Left lung (tissue), 10 donors: ENCODE measurements around the gene CD300LG. TPM values are rescaled to one million over a fixed set of nuclear protein-coding genes. Genes with fewer than 3 reads are reported as not detected.
"Not testable (repeated sequence)": the region's sequence is repeated elsewhere in the genome, so short reads cannot be mapped to it uniquely, and the experiment has no call there.

Experiments
- ATAC-seq: fragments of 200-7000 bp; cut with Tn5 transposase; one replicate; pipeline ENCODE4 v1.9.1; 2020; ENCODE audit warnings: moderate library complexity
- DNase-seq, 4 donors: peaks; one replicate each; pipeline ENCODE4 v3.0.0-alpha.2; 2013 to 2020
- H3K27ac ChIP-seq, 2 donors: fragments of 200-600 bp; sonication (generic) in 1 of 2; one replicate each; pipeline versions ENCODE4 v1.5.0 to v1.8.0; 2020 to 2021
- H3K27me3 ChIP-seq, 2 donors: fragments of 200-600 bp; sonication (generic) in 1 of 2; one replicate each; pipeline versions ENCODE4 v1.5.0 to v1.8.0; 2020 to 2021
- H3K36me3 ChIP-seq, 2 donors: fragments of 200-600 bp; sonication (generic) in 1 of 2; one replicate each; pipeline versions ENCODE4 v1.5.0 to v1.8.0; 2020 to 2021
- H3K4me1 ChIP-seq, 2 donors: fragments of 200-600 bp; one replicate each; pipeline ENCODE4 v1.8.0; 2021
- H3K4me3 ChIP-seq, 2 donors: fragments of 200-600 bp; sonication (generic) in 1 of 2; one replicate each; pipeline versions ENCODE4 v1.5.0 to v1.8.0; 2020 to 2021; ENCODE audit warnings: mild to moderate bottlenecking in 1 of 2
- H3K9me3 ChIP-seq, 2 donors: fragments of 200-600 bp; sonication (generic) in 1 of 2; one replicate each; pipeline versions ENCODE4 v1.5.0 to v1.8.0; 2020 to 2021
- intact Hi-C, 2 donors: fragments of 100-400 bp; cut with DNase I; formaldehyde crosslinking; loops; one replicate each; pipeline versions ENCODE4 v1.11.2 to v1.14.2; 2022
- polyA plus RNA-seq, 6 donors: library from polyadenylated mRNA; unstranded; fragments of 120-200 nt; gene quantifications; one replicate each; pipeline ENCODE4 v1.2.1, GENCODE V29; 2013; ENCODE audit not compliant: insufficient read length in 6 of 6
- total RNA-seq, 2 donors: library from RNA; stranded (reverse); fragmentation: NEBNext Ultra II Directional; extraction: Animal tissue kit (Norgen Biotek cat#: 25700); gene quantifications; one replicate each; pipeline ENCODE4 v1.2.1, GENCODE V29; 2021
- TF ChIP-seq, protein P1 (sequence below), 2 donors: fragments of 200-600 bp; sonication (generic) in 1 of 2; IDR thresholded peaks; one replicate each; pipeline versions ENCODE4 v1.5.0 to v1.8.0; 2021; ENCODE audit warnings: antibody characterized with exemption in 2 of 2
- donor health status: DM: no; HTN: yes; CAD: no.
- donor health status: DM: no; HTN: no; CAD: no.

CD300LG gene
- total and polyA plus RNA-seq, 8 donors, result 0.53 to 7.1 (median 1.5) TPM

DNA sequence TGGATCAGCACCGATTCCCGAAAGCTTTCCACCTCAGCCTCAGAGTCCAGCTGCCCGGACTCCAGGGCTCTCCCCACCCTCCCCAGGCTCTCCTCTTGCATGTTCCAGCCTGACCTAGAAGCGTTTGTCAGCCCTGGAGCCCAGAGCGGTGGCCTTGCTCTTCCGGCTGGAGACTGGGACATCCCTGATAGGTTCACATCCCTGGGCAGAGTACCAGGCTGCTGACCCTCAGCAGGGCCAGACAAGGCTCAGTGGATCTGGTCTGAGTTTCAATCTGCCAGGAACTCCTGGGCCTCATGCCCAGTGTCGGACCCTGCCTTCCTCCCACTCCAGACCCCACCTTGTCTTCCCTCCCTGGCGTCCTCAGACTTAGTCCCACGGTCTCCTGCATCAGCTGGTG lies 15.0 kb downstream of the CD300LG start:
- ATAC-seq (no peak), DNase-seq (no peak)
- Histone ChIP-seq H3K27me3 (peaks cover 0 to 9% of the 10 kb centered on the region in 2 donors), H3K9me3 (no peaks in the 10 kb centered on the region), H3K27ac (no peak overlapping the region), H3K4me3 (no peak overlapping the region), H3K4me1 (no peaks in the 10 kb centered on the region), H3K36me3 (no peaks in the 10 kb centered on the region)
- intact Hi-C loops, result no loop called here
- TF ChIP-seq, protein P1, sequence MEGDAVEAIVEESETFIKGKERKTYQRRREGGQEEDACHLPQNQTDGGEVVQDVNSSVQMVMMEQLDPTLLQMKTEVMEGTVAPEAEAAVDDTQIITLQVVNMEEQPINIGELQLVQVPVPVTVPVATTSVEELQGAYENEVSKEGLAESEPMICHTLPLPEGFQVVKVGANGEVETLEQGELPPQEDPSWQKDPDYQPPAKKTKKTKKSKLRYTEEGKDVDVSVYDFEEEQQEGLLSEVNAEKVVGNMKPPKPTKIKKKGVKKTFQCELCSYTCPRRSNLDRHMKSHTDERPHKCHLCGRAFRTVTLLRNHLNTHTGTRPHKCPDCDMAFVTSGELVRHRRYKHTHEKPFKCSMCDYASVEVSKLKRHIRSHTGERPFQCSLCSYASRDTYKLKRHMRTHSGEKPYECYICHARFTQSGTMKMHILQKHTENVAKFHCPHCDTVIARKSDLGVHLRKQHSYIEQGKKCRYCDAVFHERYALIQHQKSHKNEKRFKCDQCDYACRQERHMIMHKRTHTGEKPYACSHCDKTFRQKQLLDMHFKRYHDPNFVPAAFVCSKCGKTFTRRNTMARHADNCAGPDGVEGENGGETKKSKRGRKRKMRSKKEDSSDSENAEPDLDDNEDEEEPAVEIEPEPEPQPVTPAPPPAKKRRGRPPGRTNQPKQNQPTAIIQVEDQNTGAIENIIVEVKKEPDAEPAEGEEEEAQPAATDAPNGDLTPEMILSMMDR (IDR thresholded peaks at IDR 0.05), result no peak

DNA sequence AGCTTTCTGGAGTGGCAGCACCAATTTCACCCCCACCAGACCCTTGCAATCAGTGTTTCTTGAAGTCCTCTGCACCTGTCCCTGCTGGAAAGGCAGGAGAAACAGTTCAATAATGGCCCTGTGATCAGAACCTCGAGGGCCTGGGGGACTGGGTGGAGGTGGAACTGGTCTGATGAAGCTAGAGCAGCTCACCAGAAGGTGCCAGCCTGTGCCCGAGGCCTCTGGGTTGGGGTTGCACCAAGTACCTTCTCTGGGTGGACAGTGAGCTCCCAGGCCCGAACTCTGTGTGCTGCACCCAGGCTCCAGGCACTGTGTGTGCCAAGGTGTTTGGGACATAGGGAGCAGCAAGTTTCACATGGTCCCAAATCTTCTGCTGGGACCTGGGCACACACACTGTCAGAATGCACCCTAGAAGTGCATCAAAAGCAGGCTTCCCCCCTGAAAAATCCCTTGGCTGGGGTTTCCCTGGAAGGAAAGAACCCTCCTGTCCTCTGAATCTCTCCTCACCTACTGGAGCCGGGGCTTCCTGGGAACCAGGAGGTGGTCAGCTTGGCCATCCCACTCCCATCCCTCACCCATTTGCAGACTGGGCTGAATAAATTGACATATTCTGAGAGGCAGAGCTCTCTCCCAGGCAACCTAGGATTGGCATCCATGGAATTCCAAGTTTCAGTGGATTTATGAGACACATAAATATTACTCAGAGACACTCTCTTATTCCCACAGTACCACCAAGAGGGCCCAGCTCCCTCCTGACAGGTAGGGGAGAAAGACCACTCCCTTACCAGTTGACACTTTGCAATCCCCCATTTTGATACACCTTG lies 17.4 kb downstream of the CD300LG start:
- H3K9me3 ChIP-seq, result no peaks in the 10 kb centered on the region
- H3K27me3 ChIP-seq, result no peaks in the 10 kb centered on the region
- ATAC-seq (no peak), DNase-seq (no peak)
- no peaks in the 10 kb centered on the region for H3K4me1 ChIP-seq
- no peak overlapping the region for H3K27ac ChIP-seq
- H3K36me3 ChIP-seq, result no peaks in the 10 kb centered on the region
- H3K4me3 ChIP-seq, result no peak overlapping the region
- TF ChIP-seq, protein P1 (IDR thresholded peaks at IDR 0.05), result no peak
- intact Hi-C loops, result no loop called here

GRCh38 chr17:43868226-43868994 lies 21.4 kb downstream of the CD300LG start:
- ATAC-seq, result no peak
- Histone ChIP-seq H3K4me3 (no peak overlapping the region), H3K36me3 (no peaks in the 10 kb centered on the region), H3K27me3 (no peaks in the 10 kb centered on the region), H3K4me1 (no peaks in the 10 kb centered on the region), H3K9me3 (no peaks in the 10 kb centered on the region), H3K27ac (no peak overlapping the region)
- DNase-seq, result no peak
- intact Hi-C loops, result no loop called here
- TF ChIP-seq, protein P1 (IDR thresholded peaks at IDR 0.05), result no peak

- H3K27ac ChIP-seq, intact Hi-C loops, H3K4me3 ChIP-seq, H3K36me3 ChIP-seq, DNase-seq, H3K9me3 ChIP-seq, ATAC-seq, H3K27me3 ChIP-seq, H3K4me1 ChIP-seq: not testable (repeated sequence)
These were observed 22.1 kb downstream of the CD300LG start for GRCh38 chr17:43869031-43869430.

DNA sequence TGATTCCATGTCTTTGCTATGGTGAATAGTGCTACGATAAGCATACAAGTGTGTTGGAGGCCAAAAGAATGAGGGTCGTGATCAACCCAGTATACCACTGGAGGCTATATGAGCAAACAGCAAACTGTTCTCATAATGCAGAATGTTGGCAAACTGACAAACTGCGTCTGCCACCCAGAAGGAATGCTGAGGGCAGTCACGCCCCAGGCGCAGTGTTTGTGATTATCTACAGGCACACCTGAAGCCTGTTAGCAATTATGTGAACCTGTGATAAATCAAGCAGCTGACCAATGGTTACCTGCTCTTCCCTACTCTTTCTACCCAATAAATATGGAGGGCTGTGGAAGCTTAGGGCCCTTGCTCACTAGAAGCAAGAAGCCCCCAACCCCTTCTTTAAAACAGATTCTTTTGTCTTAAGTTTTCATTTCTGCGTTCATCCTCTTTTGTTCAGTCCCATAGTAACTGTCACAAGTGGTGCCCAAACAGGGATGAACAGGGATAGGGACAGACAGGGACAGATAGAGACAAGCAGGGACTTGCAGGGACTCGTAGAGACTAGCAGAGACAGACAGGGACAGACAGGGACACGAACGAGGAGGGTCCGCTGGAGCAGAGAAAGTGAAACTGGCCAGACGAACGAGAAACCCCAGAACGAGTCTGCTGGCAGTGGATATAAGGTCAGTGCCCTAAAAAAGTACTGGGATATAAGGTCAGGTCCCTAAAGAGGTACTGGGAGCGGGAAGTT lies 25.1 kb downstream of the CD300LG start:
- peak in 1 of 4 donors; percentile 8 for DNase-seq
- Histone ChIP-seq H3K4me1 (no peaks in the 10 kb centered on the region), H3K9me3 (no peaks in the 10 kb centered on the region), H3K27ac (no peak overlapping the region), H3K4me3 (no peak overlapping the region), H3K36me3 (no peaks in the 10 kb centered on the region), H3K27me3 (no peaks in the 10 kb centered on the region)
- peak; percentile 63 for ATAC-seq
- intact Hi-C loops, result no loop called here
- TF ChIP-seq, protein P1 (IDR thresholded peaks at IDR 0.05), result no peak
